A673 (cell line): ENCODE results near the gene ZNF385C.

Experiments used
- CTCF ChIP-seq: fragments of 300-800, 200-600 bp; sonication (generic); conservative IDR thresholded peaks from 2 replicates; pipeline ENCODE4 v1.5.1; 2017; ENCODE audit warnings: low read depth, mild to moderate bottlenecking, antibody characterized with exemption, low read length, moderate library complexity, mixed read lengths
- EZH2 ChIP-seq: fragments of 200-600 bp; sonication (generic); IDR thresholded peaks from 2 replicates; pipeline ENCODE4 v1.6.1; 2017; ENCODE audit warnings: borderline replicate concordance, low read depth, mild to moderate bottlenecking, mixed read lengths, antibody characterized with exemption, low read length; ENCODE audit not compliant: poor library complexity, severe bottlenecking

- TF ChIP-seq CTCF (no peak), EZH2 (no peak)
These were observed 1.7 kb downstream of the ZNF385C start for GRCh38 chr17:42096360-42097111.
